ENCODE results near the gene TERB1.
"Not testable (repeated sequence)": the region's sequence is repeated elsewhere in the genome, so short reads cannot be mapped to it uniquely, and the experiment has no call there.

The TERB1 gene

GRCh38 chr16:66811043-66811442, 9.7 kb upstream of the TERB1 start:
- DNase-seq, result no peak

GRCh38 chr16:66810391-66810790, 9.0 kb upstream of the TERB1 start:
- DNase-seq, result no peak

- DNase-seq, result no peak
These were observed 8.4 kb upstream of the TERB1 start for GRCh38 chr16:66809765-66810164.

GRCh38 chr16:66802159-66802558, 775 bp upstream of the TERB1 start:
- no peak for DNase-seq

GRCh38 chr16:66800856-66801255, 528 bp downstream of the TERB1 start:
- DNase-seq, result no peak

GRCh38 chr16:66798161-66798560, 3.2 kb downstream of the TERB1 start:
- DNase-seq, result no peak

- DNase-seq, result not testable (repeated sequence)
These were observed 7.4 kb downstream of the TERB1 start for GRCh38 chr16:66793984-66794383.

GRCh38 chr16:66790130-66790733, 11.2 kb downstream of the TERB1 start:
- no peak for DNase-seq

GRCh38 chr16:66787427-66787826, 14.0 kb downstream of the TERB1 start:
- DNase-seq, result no peak

GRCh38 chr16:66786551-66786950, 14.8 kb downstream of the TERB1 start:
- no peak for DNase-seq

GRCh38 chr16:66776457-66776856, 24.9 kb downstream of the TERB1 start:
- DNase-seq, result no peak

- DNase-seq, result no peak
These were observed 26.4 kb downstream of the TERB1 start for GRCh38 chr16:66774981-66775380.

- DNase-seq, result no peak
These were observed 43.3 kb downstream of the TERB1 start for GRCh38 chr16:66758086-66758485.

GRCh38 chr16:66754819-66755218, 46.6 kb downstream of the TERB1 start:
- no peak for DNase-seq

- DNase-seq, result no peak
These were observed 47.2 kb downstream of the TERB1 start for GRCh38 chr16:66754211-66754610.

GRCh38 chr16:66752958-66753357, 48.4 kb downstream of the TERB1 start:
- no peak for DNase-seq

GRCh38 chr16:66752379-66752778, 49.0 kb downstream of the TERB1 start:
- no peak for DNase-seq

- no peak for DNase-seq
These were observed 49.4 kb downstream of the TERB1 start for GRCh38 chr16:66751992-66752322.

- DNase-seq, result peak; percentile 46 to 60
These were observed 49.9 kb downstream of the TERB1 start, which contains the start of gene DYNC1LI2 for GRCh38 chr16:66751303-66751991. Gene DYNC1LI2, minus strand, starts transcription at chr16:66751609. Its CDS starts 18 bp downstream, at chr16:66751591.

- DNase-seq, result peak in 1 of 2 experiments; percentile 4
These were observed 50.4 kb downstream of the TERB1 start for GRCh38 chr16:66751053-66751302.

GRCh38 chr16:66750279-66751052, 50.9 kb downstream of the TERB1 start:
- DNase-seq, result no peak

- no peak for DNase-seq
These were observed 54.7 kb downstream of the TERB1 start for GRCh38 chr16:66746682-66747081.

GRCh38 chr16:66746048-66746447, 55.3 kb downstream of the TERB1 start:
- DNase-seq, result no peak

Measured in SHP77 (cell line).